ENCODE results near the gene ASF1A.
A peak's percentile ranks its signal among the peaks of the same experiment; 100 is the strongest.

Gene ASF1A

GRCh38 chr6:118871331-118871730, 22.6 kb upstream of the ASF1A start:
- TF ChIP-seq CTCF (IDR thresholded peaks at IDR 0.05) (no peak), ZFX (IDR thresholded peaks at IDR 0.05; ENCODE audit: borderline replicate concordance) (no peak)
- H3K27ac ChIP-seq, result no peak overlapping the region

- TF ChIP-seq ZFX (IDR thresholded peaks at IDR 0.05; ENCODE audit: borderline replicate concordance), result no peak
- no peak overlapping the region for H3K27ac ChIP-seq
These were observed 21.6 kb upstream of the ASF1A start for GRCh38 chr6:118872318-118872717.

GRCh38 chr6:118872726-118873125, 21.2 kb upstream of the ASF1A start:
- H3K27ac ChIP-seq, result no peak overlapping the region

GRCh38 chr6:118873239-118873638, 20.7 kb upstream of the ASF1A start:
- H3K27ac ChIP-seq, result no peak overlapping the region
- TF ChIP-seq ZFX (IDR thresholded peaks at IDR 0.05; ENCODE audit: borderline replicate concordance), result no peak
- TF ChIP-seq CTCF (IDR thresholded peaks at IDR 0.05), result no peak

More at GRCh38 chr6:118872726-118873125, 21.2 kb upstream of the ASF1A start:
- TF ChIP-seq ZFX (IDR thresholded peaks at IDR 0.05; ENCODE audit: borderline replicate concordance) (no peak), CTCF (IDR thresholded peaks at IDR 0.05) (no peak)

- TF ChIP-seq ZFX (IDR thresholded peaks at IDR 0.05; ENCODE audit: borderline replicate concordance), result no peak
- no peak for TF ChIP-seq CTCF (IDR thresholded peaks at IDR 0.05)
- H3K27ac ChIP-seq, result peak overlapping the region; percentile 12; the same call in 1 of the 2 replicates
These were observed 18.3 kb upstream of the ASF1A start for GRCh38 chr6:118875672-118876071.

- H3K27ac ChIP-seq, result peak overlapping the region; percentile 12; the same call in 1 of the 2 replicates
- TF ChIP-seq CTCF (IDR thresholded peaks at IDR 0.05) (no peak), ZFX (IDR thresholded peaks at IDR 0.05; ENCODE audit: borderline replicate concordance) (no peak)
These were observed 17.8 kb upstream of the ASF1A start for GRCh38 chr6:118876198-118876597.

- H3K27ac ChIP-seq, result no peak overlapping the region
- no peak for TF ChIP-seq ZFX (IDR thresholded peaks at IDR 0.05; ENCODE audit: borderline replicate concordance)
- no peak for TF ChIP-seq CTCF (IDR thresholded peaks at IDR 0.05)
These were observed 17.1 kb upstream of the ASF1A start for GRCh38 chr6:118876814-118877213.

GRCh38 chr6:118877806-118878205, 16.1 kb upstream of the ASF1A start:
- TF ChIP-seq ZFX (IDR thresholded peaks at IDR 0.05; ENCODE audit: borderline replicate concordance) (no peak), CTCF (IDR thresholded peaks at IDR 0.05) (no peak)
- H3K27ac ChIP-seq, result no peak overlapping the region

All from 22Rv1 (cell line).